MM.1S (cell line): ENCODE measurements around the gene CLDN19.
A peak's percentile ranks its signal among the peaks of the same experiment; 100 is the strongest.

Experiments
- DNase-seq: peaks from one replicate; pipeline ENCODE4 v3.0.0-alpha.2; 2015
- H2AFZ ChIP-seq: fragments of 300-600 bp; sonication (generic); 2 replicates; pipeline ENCODE4 v1.6.0; 2016; ENCODE audit warnings: antibody characterized with exemption, low read length
- H3F3A ChIP-seq: fragments of 300-600 bp; sonication (generic); 2 replicates; pipeline ENCODE4 v1.6.1; 2016; ENCODE audit warnings: mild to moderate bottlenecking, antibody characterized with exemption, low read length, moderate library complexity, mixed read lengths; ENCODE audit not compliant: insufficient read depth
- H3K27ac ChIP-seq: fragments of 300-600 bp; sonication (generic); 2 replicates; pipeline ENCODE4 v1.5.1; 2016; ENCODE audit warnings: mild to moderate bottlenecking, low read length
- H3K27me3 ChIP-seq: fragments of 300-600 bp; sonication (generic); replicated peaks from 2 replicates; pipeline ENCODE4 v1.6.0; 2016; ENCODE audit warnings: low read length; ENCODE audit not compliant: insufficient read depth
- H3K36me3 ChIP-seq: fragments of 300-600 bp; sonication (generic); replicated peaks from 2 replicates; pipeline ENCODE4 v1.6.1; 2016; ENCODE audit warnings: mild to moderate bottlenecking, low read length, mixed read lengths; ENCODE audit not compliant: insufficient read depth
- H3K4me1 ChIP-seq: fragments of 300-600 bp; sonication (generic); 2 replicates; pipeline ENCODE4 v1.6.1; 2016; ENCODE audit warnings: low read length, mixed read lengths
- H3K4me2 ChIP-seq: fragments of 300-600 bp; sonication (generic); 2 replicates; pipeline ENCODE4 v1.6.0; 2016; ENCODE audit warnings: low read depth, low read length
- H3K4me3 ChIP-seq: fragments of 300-600 bp; sonication (generic); 2 replicates; pipeline ENCODE4 v1.5.1; 2016; ENCODE audit warnings: low read length, mixed read lengths
- H3K79me2 ChIP-seq: fragments of 300-600 bp; sonication (generic); 2 replicates; pipeline ENCODE4 v1.6.1; 2016; ENCODE audit warnings: mixed run types, low read length, mixed read lengths
- H3K9ac ChIP-seq: fragments of 300-600 bp; sonication (generic); 2 replicates; pipeline ENCODE4 v1.6.1; 2016; ENCODE audit warnings: low read length, mixed read lengths
- H3K9me2 ChIP-seq: fragments of 300-600 bp; sonication (generic); replicated peaks from 2 replicates; pipeline ENCODE4 v1.6.1; 2016; ENCODE audit warnings: mild to moderate bottlenecking, low read length, mixed read lengths; ENCODE audit not compliant: insufficient read depth
- H3K9me3 ChIP-seq: fragments of 300-600 bp; sonication (generic); replicated peaks from 2 replicates; pipeline ENCODE4 v1.6.1; 2016; ENCODE audit warnings: mild to moderate bottlenecking, low read length, mixed read lengths; ENCODE audit not compliant: insufficient read depth
- H4K20me1 ChIP-seq: fragments of 300-600 bp; sonication (generic); 2 replicates; pipeline ENCODE4 v1.6.1; 2016; ENCODE audit warnings: mild to moderate bottlenecking, low read length, moderate library complexity, mixed read lengths; ENCODE audit not compliant: insufficient read depth
- EZH2 ChIP-seq: fragments of 300-600 bp; sonication (generic); optimal IDR thresholded peaks from 2 replicates; pipeline ENCODE3; 2017; ENCODE audit warnings: low read depth, mild to moderate bottlenecking, antibody characterized with exemption, low read length, mixed read lengths
- EZH2phosphoT487 ChIP-seq: fragments of 300-600 bp; sonication (generic); IDR thresholded peaks from 2 replicates; pipeline ENCODE4 v1.6.1; 2018; ENCODE audit warnings: antibody characterized with exemption, low read length
- TF ChIP-seq, protein P1 (sequence below): fragments of 300-600 bp; sonication (generic); IDR thresholded peaks from 2 replicates; pipeline ENCODE4 v1.5.1; 2016; ENCODE audit warnings: antibody characterized with exemption, low read length, mixed read lengths

CLDN19 gene

DNA sequence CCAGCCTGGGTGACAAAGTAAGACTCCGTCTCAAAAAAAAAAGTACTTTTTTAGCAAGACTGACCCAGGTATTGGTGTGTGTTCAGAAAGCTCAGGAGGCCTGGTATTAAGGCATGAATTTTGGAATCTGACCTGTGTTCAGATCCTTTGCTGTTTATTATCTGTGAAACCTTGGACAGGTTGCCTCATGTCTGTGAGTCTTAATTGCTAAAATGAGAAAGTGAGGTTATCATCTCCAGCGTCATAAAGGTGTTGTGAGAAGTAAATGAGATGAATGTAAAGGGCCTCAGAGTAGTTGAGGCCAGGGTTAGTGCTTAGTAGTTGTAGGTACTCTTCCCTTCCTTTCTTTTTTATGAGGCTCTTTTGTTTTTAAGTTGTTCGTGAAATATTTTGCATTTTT lies 29.8 kb upstream of the CLDN19 start:
- no peak overlapping the region for H3K4me3 ChIP-seq
- peaks cover 71% of the 10 kb centered on the region for H3K79me2 ChIP-seq
- no peaks in the 10 kb centered on the region for H3K9me2 ChIP-seq
- peaks cover 7% of the 10 kb centered on the region for H3K4me1 ChIP-seq
- no peaks in the 10 kb centered on the region for H3K27me3 ChIP-seq
- no peak overlapping the region for H3K4me2 ChIP-seq
- no peak overlapping the region for H3K27ac ChIP-seq
- H3K9me3 ChIP-seq, result no peaks in the 10 kb centered on the region
- H3F3A ChIP-seq, result no peaks in the 10 kb centered on the region
- H4K20me1 ChIP-seq, result no peaks in the 10 kb centered on the region
- H3K36me3 ChIP-seq, result peaks cover 5% of the 10 kb centered on the region; the same call in 1 of the 2 replicates
- H2AFZ ChIP-seq, result no peak overlapping the region
- DNase-seq, result no peak
- no peak for TF ChIP-seq EZH2
- TF ChIP-seq, protein P1, sequence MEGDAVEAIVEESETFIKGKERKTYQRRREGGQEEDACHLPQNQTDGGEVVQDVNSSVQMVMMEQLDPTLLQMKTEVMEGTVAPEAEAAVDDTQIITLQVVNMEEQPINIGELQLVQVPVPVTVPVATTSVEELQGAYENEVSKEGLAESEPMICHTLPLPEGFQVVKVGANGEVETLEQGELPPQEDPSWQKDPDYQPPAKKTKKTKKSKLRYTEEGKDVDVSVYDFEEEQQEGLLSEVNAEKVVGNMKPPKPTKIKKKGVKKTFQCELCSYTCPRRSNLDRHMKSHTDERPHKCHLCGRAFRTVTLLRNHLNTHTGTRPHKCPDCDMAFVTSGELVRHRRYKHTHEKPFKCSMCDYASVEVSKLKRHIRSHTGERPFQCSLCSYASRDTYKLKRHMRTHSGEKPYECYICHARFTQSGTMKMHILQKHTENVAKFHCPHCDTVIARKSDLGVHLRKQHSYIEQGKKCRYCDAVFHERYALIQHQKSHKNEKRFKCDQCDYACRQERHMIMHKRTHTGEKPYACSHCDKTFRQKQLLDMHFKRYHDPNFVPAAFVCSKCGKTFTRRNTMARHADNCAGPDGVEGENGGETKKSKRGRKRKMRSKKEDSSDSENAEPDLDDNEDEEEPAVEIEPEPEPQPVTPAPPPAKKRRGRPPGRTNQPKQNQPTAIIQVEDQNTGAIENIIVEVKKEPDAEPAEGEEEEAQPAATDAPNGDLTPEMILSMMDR, result no peak
- TF ChIP-seq EZH2phosphoT487, result no peak
- H3K9ac ChIP-seq, result no peak overlapping the region

DNA sequence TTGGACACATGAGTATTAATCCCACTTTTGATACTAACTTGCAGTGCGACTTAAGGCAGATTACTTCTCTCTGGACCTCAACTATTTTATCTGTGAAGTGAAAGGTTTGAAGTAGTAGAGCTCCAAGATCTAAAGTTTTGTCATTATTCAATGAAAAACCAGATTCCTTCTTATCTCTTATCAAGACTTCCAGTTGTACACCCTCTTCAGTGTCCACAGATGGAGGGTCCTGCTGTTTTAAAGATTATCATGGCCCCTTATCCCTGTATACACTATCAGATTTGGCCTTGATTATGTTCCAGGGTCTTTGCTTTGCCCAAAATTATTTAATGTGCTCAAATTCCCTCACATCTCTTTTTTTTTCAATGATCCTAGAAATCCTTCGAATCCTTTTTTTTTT lies 28.1 kb upstream of the CLDN19 start:
- Histone ChIP-seq H3K36me3 (no peaks in the 10 kb centered on the region), H3F3A (no peaks in the 10 kb centered on the region), H3K4me1 (peaks cover 7% of the 10 kb centered on the region), H3K4me2 (peak overlapping the region; percentile 79), H3K9ac (peak overlapping the region; percentile 74; the same call in 1 of the 2 replicates), H3K4me3 (peak overlapping the region; percentile 84), H3K27me3 (no peaks in the 10 kb centered on the region), H3K79me2 (peaks cover 71% of the 10 kb centered on the region), H3K27ac (no peak overlapping the region), H4K20me1 (no peaks in the 10 kb centered on the region), H3K9me2 (no peaks in the 10 kb centered on the region), H2AFZ (no peak overlapping the region), H3K9me3 (no peaks in the 10 kb centered on the region)
- TF ChIP-seq, protein P1, result no peak
- TF ChIP-seq EZH2phosphoT487 (no peak), EZH2 (no peak)
- no peak for DNase-seq

DNA sequence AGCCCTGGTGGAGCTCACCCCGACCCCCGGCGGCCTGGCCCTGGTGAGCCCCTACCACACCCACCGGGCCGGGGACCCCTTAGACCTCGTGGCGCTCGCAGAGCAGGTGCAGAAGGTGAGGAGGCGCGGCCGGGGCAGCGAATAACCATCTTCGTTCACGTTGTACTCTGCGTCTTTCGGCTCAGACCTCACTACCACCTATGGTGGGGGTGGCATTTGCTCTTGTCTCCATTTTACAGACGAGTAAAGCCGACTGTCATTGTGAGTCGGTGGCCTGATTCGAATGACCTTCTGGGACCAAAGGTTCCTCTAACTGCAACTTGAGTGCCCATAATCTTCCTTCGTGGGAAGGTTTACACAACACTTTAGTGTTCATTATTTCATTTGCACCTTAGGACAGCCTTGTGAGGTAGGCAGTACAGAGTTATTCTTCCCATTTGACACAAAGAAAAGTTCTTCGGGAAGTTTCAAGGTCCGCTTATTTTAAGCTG lies 27.5 kb upstream of the CLDN19 start:
- H4K20me1 ChIP-seq, result no peaks in the 10 kb centered on the region
- H2AFZ ChIP-seq, result peak overlapping the region; percentile 81
- H3K9me3 ChIP-seq, result no peaks in the 10 kb centered on the region
- no peaks in the 10 kb centered on the region for H3K27me3 ChIP-seq
- no peak for TF ChIP-seq EZH2
- no peak for TF ChIP-seq EZH2phosphoT487
- TF ChIP-seq, protein P1, result no peak
- DNase-seq, result peak; percentile 33
- H3K9ac ChIP-seq, result peak overlapping the region; percentile 74
- peak overlapping the region; percentile 42; the same call in 1 of the 2 replicates for H3K27ac ChIP-seq
- no peaks in the 10 kb centered on the region for H3F3A ChIP-seq
- H3K4me3 ChIP-seq, result peak overlapping the region; percentile 84
- H3K4me1 ChIP-seq, result peaks cover 7% of the 10 kb centered on the region
- no peaks in the 10 kb centered on the region for H3K9me2 ChIP-seq
- H3K36me3 ChIP-seq, result no peaks in the 10 kb centered on the region
- peaks cover 69% of the 10 kb centered on the region for H3K79me2 ChIP-seq
- H3K4me2 ChIP-seq, result peak overlapping the region; percentile 79
